Activated T-cell treated with anti-CD3 and anti-CD28 coated beads, Interleukin-2, amount 50 U/mL, for 72 hours (primary cell): ENCODE measurements around the gene STIM2. TPM values are rescaled to one million over a fixed set of nuclear protein-coding genes. Genes with fewer than 3 reads are reported as not detected.
"Not testable (repeated sequence)": the region's sequence is repeated elsewhere in the genome, so short reads cannot be mapped to it uniquely, and the experiment has no call there.

Experiments used
- ATAC-seq, 2 donors: fragments of 150-1000 bp; cut with Tn5 transposase; replicated peaks in 1 of 2; 2 replicates each; pipeline ENCODE4 v1.10.0; 2021; ENCODE audit warnings: moderate library complexity in 2 of 2, mild to moderate bottlenecking in 1 of 2
- DNase-seq, 2 donors: peaks; one replicate each; pipeline ENCODE4 v3.0.0; 2021 to 2022; ENCODE audit warnings: mixed read lengths in 1 of 2
- H3K27ac Mint-ChIP-seq: one replicate; pipeline ENCODE4 v1.8.0; 2022; ENCODE audit warnings: mild to moderate bottlenecking, moderate library complexity, mixed read lengths
- H3K27me3 Mint-ChIP-seq: one replicate; pipeline ENCODE4 v1.8.0; 2022; ENCODE audit warnings: low read depth, mixed read lengths
- H3K36me3 Mint-ChIP-seq, 2 donors: one replicate each; pipeline ENCODE4 v1.8.0; 2022; ENCODE audit warnings: mixed read lengths in 2 of 2, mild to moderate bottlenecking in 1 of 2; ENCODE audit not compliant: insufficient read depth in 2 of 2
- H3K4me1 Mint-ChIP-seq: one replicate; pipeline ENCODE4 v1.8.0; 2022; ENCODE audit warnings: low read depth, mixed read lengths
- H3K4me3 Mint-ChIP-seq, 2 donors: one replicate each; pipeline ENCODE4 v1.8.0; 2022; ENCODE audit warnings: mild to moderate bottlenecking in 2 of 2, mixed read lengths in 2 of 2, moderate library complexity in 2 of 2
- H3K9me3 Mint-ChIP-seq, 2 donors: one replicate each; pipeline ENCODE4 v1.8.0; 2022; ENCODE audit warnings: mixed read lengths in 2 of 2
- total RNA-seq, 2 donors: library from RNA; stranded (reverse); gene quantifications; one replicate each; pipeline ENCODE4 v1.2.3, GENCODE V29; 2022

The STIM2 gene
- 10 to 100 TPM; 39.6 to 47.0 TPM for total RNA-seq

GRCh38 chr4:26860157-26860921, at the start of gene STIM2:
STIM2 (plus strand) TSS chr4:26860841.
- Mint-ChIP-seq H3K9me3 (no peaks in the 10 kb centered on the region), H3K4me1 (peaks cover 65% of the 10 kb centered on the region), H3K4me3 (peak within 1 kb of the TSS; percentile 94 to 96), H3K27me3 (no peaks in the 10 kb centered on the region), H3K27ac (peak within 1 kb of the TSS; percentile 99), H3K36me3 (peaks cover 3 to 4% of the 10 kb centered on the region in 2 donors)
- ATAC-seq = peak; percentile 75 to 77
- DNase-seq = peak; percentile 97 to 99

- not testable (repeated sequence) for H3K27me3 Mint-ChIP-seq, H3K27ac Mint-ChIP-seq, H3K36me3 Mint-ChIP-seq, H3K9me3 Mint-ChIP-seq, ATAC-seq, H3K4me3 Mint-ChIP-seq, DNase-seq, H3K4me1 Mint-ChIP-seq
These were observed 49.1 kb upstream of the STIM2 start for GRCh38 chr4:26811571-26811970.

- Mint-ChIP-seq H3K27me3 (no peaks in the 10 kb centered on the region), H3K4me3 (no peak overlapping the region), H3K27ac (peak overlapping the region; percentile 17), H3K36me3 (peaks cover 5 to 6% of the 10 kb centered on the region in 2 donors), H3K9me3 (peaks cover 4 to 6% of the 10 kb centered on the region in 2 donors), H3K4me1 (peaks cover 7% of the 10 kb centered on the region)
- DNase-seq (no peak), ATAC-seq (no peak)
These were observed 48.5 kb upstream of the STIM2 start for GRCh38 chr4:26812049-26812714.

- Mint-ChIP-seq H3K36me3 (peaks cover 5 to 6% of the 10 kb centered on the region in 2 donors), H3K4me3 (no peak overlapping the region), H3K9me3 (peaks cover 4 to 6% of the 10 kb centered on the region in 2 donors), H3K4me1 (peaks cover 7% of the 10 kb centered on the region), H3K27me3 (no peaks in the 10 kb centered on the region), H3K27ac (no peak overlapping the region)
- DNase-seq (no peak), ATAC-seq (no peak)
These were observed 46.9 kb upstream of the STIM2 start for GRCh38 chr4:26813698-26814097.

- no peak for DNase-seq
- no peak for ATAC-seq
- Mint-ChIP-seq H3K27me3 (no peaks in the 10 kb centered on the region), H3K27ac (no peak overlapping the region), H3K4me1 (peaks cover 15% of the 10 kb centered on the region), H3K9me3 (peaks cover 4 to 6% of the 10 kb centered on the region in 2 donors), H3K36me3 (peaks cover 5 to 6% of the 10 kb centered on the region in 2 donors), H3K4me3 (peak overlapping the region in 1 of 2 donors; percentile 11)
These were observed 45.4 kb upstream of the STIM2 start for GRCh38 chr4:26815199-26815598.

GRCh38 chr4:26815706-26816105, 44.9 kb upstream of the STIM2 start:
- no peaks in the 10 kb centered on the region for H3K27me3 Mint-ChIP-seq
- peaks cover 15% of the 10 kb centered on the region for H3K4me1 Mint-ChIP-seq
- H3K36me3 Mint-ChIP-seq = peaks cover 5 to 6% of the 10 kb centered on the region in 2 donors
- no peak overlapping the region for H3K27ac Mint-ChIP-seq
- peaks cover 4 to 6% of the 10 kb centered on the region in 2 donors for H3K9me3 Mint-ChIP-seq
- DNase-seq (no peak), ATAC-seq (no peak)
- peak overlapping the region in 1 of 2 donors; percentile 11 for H3K4me3 Mint-ChIP-seq

GRCh38 chr4:26819026-26819425, 41.6 kb upstream of the STIM2 start:
- Mint-ChIP-seq H3K27me3 (no peaks in the 10 kb centered on the region), H3K27ac (no peak overlapping the region), H3K4me3 (no peak overlapping the region), H3K36me3 (peaks cover 5 to 8% of the 10 kb centered on the region in 2 donors), H3K9me3 (peaks cover 5 to 7% of the 10 kb centered on the region in 2 donors), H3K4me1 (peaks cover 19% of the 10 kb centered on the region)
- no peak for DNase-seq
- ATAC-seq = no peak

GRCh38 chr4:26819478-26820095, 41.1 kb upstream of the STIM2 start:
- peaks cover 5 to 8% of the 10 kb centered on the region in 2 donors for H3K36me3 Mint-ChIP-seq
- no peaks in the 10 kb centered on the region for H3K27me3 Mint-ChIP-seq
- peaks cover 5 to 7% of the 10 kb centered on the region in 2 donors for H3K9me3 Mint-ChIP-seq
- DNase-seq (no peak), ATAC-seq (peak; percentile 32 to 69)
- H3K27ac Mint-ChIP-seq = no peak overlapping the region
- no peak overlapping the region for H3K4me3 Mint-ChIP-seq
- peaks cover 19% of the 10 kb centered on the region for H3K4me1 Mint-ChIP-seq

- no peak overlapping the region for H3K4me3 Mint-ChIP-seq
- no peak for ATAC-seq
- H3K27ac Mint-ChIP-seq = no peak overlapping the region
- H3K36me3 Mint-ChIP-seq = peaks cover 5 to 8% of the 10 kb centered on the region in 2 donors
- no peak for DNase-seq
- peaks cover 5 to 7% of the 10 kb centered on the region in 2 donors for H3K9me3 Mint-ChIP-seq
- no peaks in the 10 kb centered on the region for H3K27me3 Mint-ChIP-seq
- H3K4me1 Mint-ChIP-seq = peaks cover 19% of the 10 kb centered on the region
These were observed 40.3 kb upstream of the STIM2 start for GRCh38 chr4:26820346-26820745.

- Mint-ChIP-seq H3K9me3 (peaks cover 5 to 7% of the 10 kb centered on the region in 2 donors), H3K27ac (no peak overlapping the region), H3K36me3 (peaks cover 5 to 8% of the 10 kb centered on the region in 2 donors)
These were observed 39.6 kb upstream of the STIM2 start for GRCh38 chr4:26821031-26821430.

GRCh38 chr4:26821677-26822503, 38.8 kb upstream of the STIM2 start:
- Mint-ChIP-seq H3K9me3 (peaks cover 5 to 7% of the 10 kb centered on the region in 2 donors), H3K4me3 (peak overlapping the region in 1 of 2 donors; percentile 32), H3K36me3 (peaks cover 5 to 8% of the 10 kb centered on the region in 2 donors), H3K4me1 (peaks cover 19% of the 10 kb centered on the region), H3K27ac (peak overlapping the region; percentile 35), H3K27me3 (no peaks in the 10 kb centered on the region)
- DNase-seq (no peak), ATAC-seq (no peak)

More at GRCh38 chr4:26821031-26821430, 39.6 kb upstream of the STIM2 start:
- Mint-ChIP-seq H3K4me3 (no peak overlapping the region), H3K27me3 (no peaks in the 10 kb centered on the region), H3K4me1 (peaks cover 19% of the 10 kb centered on the region)
- DNase-seq (no peak), ATAC-seq (no peak)

GRCh38 chr4:26822546-26822945, 38.1 kb upstream of the STIM2 start:
- DNase-seq (no peak), ATAC-seq (peak; percentile 58 to 80)
- Mint-ChIP-seq H3K4me1 (peaks cover 19% of the 10 kb centered on the region), H3K27me3 (no peaks in the 10 kb centered on the region), H3K9me3 (peaks cover 5 to 7% of the 10 kb centered on the region in 2 donors), H3K27ac (peak overlapping the region; percentile 35), H3K36me3 (peaks cover 5 to 8% of the 10 kb centered on the region in 2 donors), H3K4me3 (peak overlapping the region in 1 of 2 donors; percentile 32)
